ENCODE measurements around the gene SH3PXD2A. TPM values are rescaled to one million over a fixed set of nuclear protein-coding genes. Genes with fewer than 3 reads are reported as not detected.
"Not testable (repeated sequence)": the region's sequence is repeated elsewhere in the genome, so short reads cannot be mapped to it uniquely, and the experiment has no call there.

Gene SH3PXD2A
- total RNA-seq, 1 experiment from 2014 or later = 13.4 TPM

- peak in 1 of 2 experiments; percentile 12 for DNase-seq (ENCODE audit: low read depth in 1 of 2, low spot score in 2 of 2)
- H3K4me3 ChIP-seq = no peak overlapping the region
- no peaks in the 10 kb centered on the region for H3K9me3 ChIP-seq (replicated peaks)
- no peak overlapping the region for H3K27ac ChIP-seq
- H3K36me3 ChIP-seq = peaks cover 15% of the 10 kb centered on the region; the same call in 1 of the 2 replicates
- H3K27me3 ChIP-seq (replicated peaks) = no peaks in the 10 kb centered on the region
- peaks cover 10% of the 10 kb centered on the region for H3K4me1 ChIP-seq (replicated peaks)
These were observed 189.2 kb downstream of the SH3PXD2A start for GRCh38 chr10:103666087-103666761.

- Histone ChIP-seq H3K27ac (no peak overlapping the region), H3K4me1 (replicated peaks) (peaks cover 15% of the 10 kb centered on the region), H3K27me3 (replicated peaks) (no peaks in the 10 kb centered on the region), H3K36me3 (peaks cover 15% of the 10 kb centered on the region; the same call in 1 of the 2 replicates), H3K4me3 (no peak overlapping the region), H3K9me3 (replicated peaks) (no peaks in the 10 kb centered on the region)
- no peak for DNase-seq (ENCODE audit: low read depth in 1 of 2, low spot score in 2 of 2)
These were observed 190.1 kb downstream of the SH3PXD2A start for GRCh38 chr10:103665162-103665889.

DNA sequence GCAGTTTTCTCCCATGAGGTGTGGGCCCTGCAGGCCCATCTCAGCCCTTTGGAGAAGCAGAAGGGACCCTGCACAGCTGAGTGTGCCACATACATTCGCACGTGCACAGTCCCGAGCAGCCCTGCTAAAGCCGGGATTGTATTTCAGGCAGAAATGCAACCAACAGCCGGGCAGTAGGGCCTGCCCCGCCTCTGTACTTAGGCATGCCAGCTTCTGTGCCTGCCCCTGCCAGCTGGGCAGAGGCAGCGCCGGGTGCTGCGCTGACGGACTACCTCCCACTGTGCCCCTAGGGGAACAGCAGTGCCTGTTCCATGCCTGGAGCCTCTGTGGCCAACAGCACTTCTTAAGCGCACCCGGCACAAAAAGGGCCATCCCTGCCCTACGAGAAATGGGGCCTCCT, 191.6 kb downstream of the SH3PXD2A start:
- Histone ChIP-seq H3K4me1 (replicated peaks) (peaks cover 20% of the 10 kb centered on the region), H3K27me3 (replicated peaks) (no peaks in the 10 kb centered on the region), H3K27ac (no peak overlapping the region), H3K9me3 (replicated peaks) (no peaks in the 10 kb centered on the region), H3K36me3 (peaks cover 25% of the 10 kb centered on the region), H3K4me3 (no peak overlapping the region)
- no peak for DNase-seq (ENCODE audit: low read depth in 1 of 2, low spot score in 2 of 2)

DNA sequence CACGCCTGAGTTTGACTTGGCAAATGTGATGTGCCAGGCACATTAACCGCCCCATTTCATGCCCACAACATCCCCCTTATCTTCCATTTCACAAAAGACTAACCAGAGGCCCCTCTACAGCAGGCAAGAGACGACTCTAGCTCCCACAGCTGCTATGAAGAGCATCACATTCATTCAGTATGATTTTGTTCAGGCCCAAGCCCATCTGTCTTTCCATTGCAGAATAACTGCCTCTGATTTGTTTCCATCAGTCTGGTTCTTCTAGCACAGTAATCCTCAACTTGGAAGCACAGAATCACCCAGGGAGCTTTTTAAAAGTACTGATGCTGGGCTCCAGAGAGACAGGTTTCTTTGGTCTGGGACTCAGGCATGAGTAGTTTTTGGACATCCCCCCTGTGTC, 192.1 kb downstream of the SH3PXD2A start:
- no peak overlapping the region for H3K27ac ChIP-seq
- no peaks in the 10 kb centered on the region for H3K27me3 ChIP-seq (replicated peaks)
- H3K9me3 ChIP-seq (replicated peaks) = no peaks in the 10 kb centered on the region
- no peak overlapping the region for H3K4me3 ChIP-seq
- peaks cover 20% of the 10 kb centered on the region for H3K4me1 ChIP-seq (replicated peaks)
- DNase-seq (ENCODE audit: low read depth in 1 of 2, low spot score in 2 of 2) = no peak
- H3K36me3 ChIP-seq = peaks cover 28% of the 10 kb centered on the region

DNA sequence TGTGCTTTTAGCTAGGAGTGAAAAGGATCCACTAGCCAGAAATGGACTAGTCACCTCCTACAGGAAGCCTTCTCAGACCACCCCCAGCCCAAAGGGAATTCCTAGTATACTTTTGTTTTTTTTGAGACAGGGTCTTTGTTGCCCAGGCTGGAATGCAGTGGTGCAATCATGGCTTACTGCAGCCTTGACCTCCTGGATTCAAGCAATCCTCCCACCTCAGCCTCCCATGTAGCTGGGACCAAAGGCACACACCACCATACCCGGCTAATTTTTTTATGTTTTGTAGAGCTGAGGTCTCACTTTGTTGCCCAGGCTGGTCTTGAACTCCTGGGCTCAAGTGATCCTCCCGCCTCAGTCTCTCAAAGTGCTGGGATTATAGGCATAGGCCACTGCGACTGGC, 192.7 kb downstream of the SH3PXD2A start:
- not testable (repeated sequence) for H3K27me3 ChIP-seq (replicated peaks); H3K4me3 ChIP-seq; H3K27ac ChIP-seq; DNase-seq (ENCODE audit: low read depth in 1 of 2, low spot score in 2 of 2); H3K9me3 ChIP-seq (replicated peaks)
- Histone ChIP-seq H3K36me3 (peaks cover 31% of the 10 kb centered on the region), H3K4me1 (replicated peaks) (peaks cover 20% of the 10 kb centered on the region)

- Histone ChIP-seq H3K36me3 (peaks cover 37% of the 10 kb centered on the region), H3K9me3 (replicated peaks) (no peaks in the 10 kb centered on the region), H3K27me3 (replicated peaks) (no peaks in the 10 kb centered on the region), H3K4me3 (peak overlapping the region; percentile 48), H3K27ac (peak overlapping the region; percentile 82), H3K4me1 (replicated peaks) (peaks cover 20% of the 10 kb centered on the region)
- peak; percentile 85 to 89 for DNase-seq (ENCODE audit: low read depth in 1 of 2, low spot score in 2 of 2)
These were observed 194.0 kb downstream of the SH3PXD2A start for GRCh38 chr10:103661198-103661950.

DNA sequence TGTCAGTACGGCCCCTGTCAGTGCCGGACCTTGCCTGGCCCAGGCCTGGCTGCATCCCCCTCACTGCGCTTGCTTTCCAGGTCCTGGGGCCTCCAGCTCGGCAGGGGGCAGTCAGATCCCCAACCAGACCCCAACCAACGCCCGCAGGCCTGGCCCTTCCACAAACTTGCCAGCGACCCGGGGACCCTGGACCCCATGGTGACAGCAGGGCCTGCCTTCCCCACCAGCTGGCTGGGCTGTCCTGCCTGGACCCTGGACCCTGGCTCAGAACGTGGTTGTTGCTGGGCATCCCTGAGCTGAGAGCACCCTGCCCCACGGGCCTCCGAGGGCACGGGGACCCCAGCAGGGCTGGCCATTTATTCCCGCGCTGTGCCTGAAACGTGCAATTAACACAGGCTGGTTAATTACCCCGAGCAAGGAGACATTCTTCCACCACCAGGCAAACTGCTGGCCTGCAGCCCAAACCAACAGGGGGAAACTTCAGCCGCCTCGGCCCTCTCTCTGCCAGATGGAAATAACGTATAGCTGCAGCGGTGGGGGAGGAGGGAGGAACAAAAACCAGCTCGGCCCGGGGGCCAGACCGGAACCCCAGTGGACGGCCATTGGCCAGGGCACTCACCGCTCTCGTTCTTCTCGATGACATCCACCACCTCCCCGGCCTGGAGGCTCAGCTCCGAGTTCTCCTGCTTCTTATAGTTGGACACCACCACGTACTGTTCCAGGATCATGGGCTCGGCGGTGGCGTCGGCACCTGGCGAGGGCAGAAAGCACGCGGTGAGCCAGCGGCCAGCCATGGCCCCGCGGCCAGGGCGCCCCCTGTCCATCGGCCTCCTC, 194.8 kb downstream of the SH3PXD2A start:
- Histone ChIP-seq H3K27me3 (replicated peaks) (no peaks in the 10 kb centered on the region), H3K4me3 (peak overlapping the region; percentile 48), H3K36me3 (peaks cover 40% of the 10 kb centered on the region), H3K9me3 (replicated peaks) (no peaks in the 10 kb centered on the region), H3K4me1 (replicated peaks) (peaks cover 20% of the 10 kb centered on the region), H3K27ac (peak overlapping the region; percentile 82)
- peak; percentile 62 to 86 for DNase-seq (ENCODE audit: low read depth in 1 of 2, low spot score in 2 of 2)

DNA sequence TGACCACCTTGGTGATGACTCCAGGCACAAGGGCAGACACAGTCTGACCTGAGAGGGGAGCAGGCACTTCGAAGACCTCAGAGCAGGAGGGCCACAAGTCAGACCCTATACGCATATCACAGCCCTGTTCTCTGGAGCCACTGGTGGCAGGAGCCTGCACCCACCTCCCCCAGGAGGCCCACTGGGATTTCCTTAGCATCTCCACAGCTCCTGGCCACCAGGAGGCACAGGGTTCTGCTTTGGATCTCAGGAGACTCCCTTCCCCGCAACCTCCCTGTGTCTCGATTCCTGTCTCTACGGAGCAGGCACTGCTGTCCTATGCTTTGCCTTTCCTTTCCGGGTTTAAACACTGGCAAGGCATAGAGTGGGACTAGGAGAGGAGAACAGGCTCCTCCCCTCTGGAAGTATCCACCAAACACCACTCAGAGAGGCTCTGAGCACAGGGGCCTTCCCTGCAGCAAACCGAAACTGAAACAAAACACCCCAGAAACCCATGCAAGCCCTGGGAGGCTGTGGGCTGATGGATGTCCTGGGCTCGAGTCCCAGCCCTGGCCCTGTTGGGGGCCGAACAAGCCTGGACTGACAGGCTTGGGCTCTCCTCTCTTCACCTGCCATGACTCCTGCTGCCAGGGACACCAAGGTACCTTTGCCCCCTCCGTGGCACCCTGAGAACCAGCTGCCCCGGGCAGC, 195.6 kb downstream of the SH3PXD2A start:
- peak overlapping the region; percentile 82 for H3K27ac ChIP-seq
- peaks cover 44% of the 10 kb centered on the region for H3K36me3 ChIP-seq
- no peaks in the 10 kb centered on the region for H3K27me3 ChIP-seq (replicated peaks)
- H3K4me1 ChIP-seq (replicated peaks) = peaks cover 20% of the 10 kb centered on the region
- DNase-seq (ENCODE audit: low read depth in 1 of 2, low spot score in 2 of 2) = peak; percentile 84 to 91
- H3K4me3 ChIP-seq = peak overlapping the region; percentile 48
- no peaks in the 10 kb centered on the region; the same call in 1 of the 2 replicates for H3K9me3 ChIP-seq (replicated peaks)

GRCh38 chr10:103658049-103658577, 197.3 kb downstream of the SH3PXD2A start:
- Histone ChIP-seq H3K9me3 (replicated peaks) (no peaks in the 10 kb centered on the region; the same call in 1 of the 2 replicates), H3K27ac (no peak overlapping the region), H3K27me3 (replicated peaks) (no peaks in the 10 kb centered on the region), H3K36me3 (peaks cover 59% of the 10 kb centered on the region), H3K4me1 (replicated peaks) (peaks cover 20% of the 10 kb centered on the region), H3K4me3 (no peak overlapping the region)
- DNase-seq (ENCODE audit: low read depth in 1 of 2, low spot score in 2 of 2) = no peak

DNA sequence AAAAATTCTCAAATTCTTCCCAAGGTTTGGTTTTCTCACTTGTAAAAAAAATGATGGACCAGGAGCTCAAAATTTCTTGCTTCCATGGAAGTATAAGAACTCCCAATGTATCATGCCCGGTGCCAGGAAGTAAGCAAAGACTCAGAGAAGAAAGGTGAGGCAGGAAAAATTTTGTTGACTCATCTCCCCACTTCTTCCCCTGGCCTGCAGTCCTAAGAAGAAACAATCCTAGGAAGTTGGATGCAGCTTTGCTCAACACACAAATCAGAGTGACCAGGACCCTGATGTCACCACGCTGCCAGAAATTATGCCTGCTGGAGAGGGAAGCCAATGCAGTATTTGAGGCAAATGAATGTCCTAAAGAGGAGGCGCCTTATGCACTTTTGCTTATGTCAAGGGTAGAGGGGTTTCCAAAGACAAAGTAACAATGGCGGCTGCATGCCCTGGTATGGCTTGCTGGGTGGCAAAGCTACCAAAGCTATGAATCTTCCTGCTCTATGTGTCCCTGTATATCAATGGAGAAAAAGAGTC, 198.2 kb downstream of the SH3PXD2A start:
- DNase-seq (ENCODE audit: low read depth in 1 of 2, low spot score in 2 of 2) = no peak
- Histone ChIP-seq H3K4me1 (replicated peaks) (peaks cover 17% of the 10 kb centered on the region), H3K27me3 (replicated peaks) (no peaks in the 10 kb centered on the region), H3K36me3 (peaks cover 67% of the 10 kb centered on the region), H3K9me3 (replicated peaks) (no peaks in the 10 kb centered on the region; the same call in 1 of the 2 replicates), H3K4me3 (no peak overlapping the region), H3K27ac (no peak overlapping the region)

DNA sequence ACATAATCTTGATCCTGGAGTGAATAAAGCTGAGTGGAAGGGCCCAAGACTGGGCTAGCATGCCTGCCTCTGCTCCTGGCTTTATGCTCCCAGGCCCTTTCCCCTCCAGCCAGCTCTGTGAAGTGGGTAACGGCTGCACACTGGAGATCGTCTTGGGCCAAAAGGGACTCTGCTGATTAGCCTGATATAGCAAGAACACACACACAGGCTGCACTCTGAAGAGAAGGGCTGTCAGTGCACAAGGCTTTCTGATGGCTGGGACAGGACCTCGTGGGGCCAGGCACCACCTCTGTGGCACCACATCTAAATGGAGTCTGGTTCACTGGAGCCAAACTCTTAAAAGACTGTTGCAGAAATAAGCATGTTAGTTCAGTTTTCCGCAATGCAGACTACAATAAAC, 200.5 kb downstream of the SH3PXD2A start:
- Histone ChIP-seq H3K36me3 (peaks cover 84% of the 10 kb centered on the region), H3K4me3 (no peak overlapping the region), H3K9me3 (replicated peaks) (no peaks in the 10 kb centered on the region; the same call in 1 of the 2 replicates), H3K4me1 (replicated peaks) (peaks cover 5% of the 10 kb centered on the region), H3K27ac (no peak overlapping the region), H3K27me3 (replicated peaks) (no peaks in the 10 kb centered on the region)
- no peak for DNase-seq (ENCODE audit: low read depth in 1 of 2, low spot score in 2 of 2)

DNA sequence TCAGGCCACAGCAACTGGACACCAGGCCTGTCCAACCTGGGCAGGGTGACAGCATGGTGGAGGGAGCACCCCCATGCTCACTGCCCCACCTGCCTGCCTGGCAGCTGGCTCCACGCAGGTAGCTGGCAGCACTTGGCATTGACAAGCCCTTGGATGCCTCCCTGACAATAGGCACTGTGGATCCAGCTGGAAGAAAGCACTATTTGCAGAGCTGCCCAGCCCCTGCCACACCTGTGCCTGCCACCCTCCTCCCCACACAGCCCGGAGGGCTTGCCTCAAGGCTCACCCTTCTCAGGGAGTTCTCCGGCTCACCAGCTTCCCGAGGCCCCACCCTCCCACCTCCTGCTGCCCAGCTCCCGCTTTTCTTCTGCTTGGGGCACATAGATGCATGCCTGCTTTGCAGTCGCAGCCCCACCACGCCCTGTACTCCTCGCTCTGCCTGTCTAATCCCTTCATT, 201.8 kb downstream of the SH3PXD2A start:
- DNase-seq (ENCODE audit: low read depth in 1 of 2, low spot score in 2 of 2) = no peak
- Histone ChIP-seq H3K4me1 (replicated peaks) (no peaks in the 10 kb centered on the region), H3K36me3 (peaks cover 83% of the 10 kb centered on the region), H3K27me3 (replicated peaks) (no peaks in the 10 kb centered on the region), H3K27ac (no peak overlapping the region), H3K4me3 (no peak overlapping the region), H3K9me3 (replicated peaks) (no peaks in the 10 kb centered on the region; the same call in 1 of the 2 replicates)
